K562 (cell line): ENCODE measurements around the gene SLC30A7. TPM values are rescaled to one million over a fixed set of nuclear protein-coding genes. Genes with fewer than 3 reads are reported as not detected.

Experiments used
- ATAC-seq: fragments of 200-7000 bp; cut with Tn5 transposase; 3 replicates; pipeline ENCODE4 v1.9.1; 2020; ENCODE audit warnings: moderate library complexity
- BruUV-seq: library from RNA; stranded (reverse); fragments of 400-500 nt; replicated peaks from 2 replicates; lab custom pipeline; 2021; lab: Mats Ljungman, UMichigan
- CTCF ChIA-PET: fragments of 300-600 bp; formaldehyde crosslinking; extraction: SDS; loops from one replicate; lab custom pipeline; 2021; ENCODE audit warnings: low intra/inter-chr PET ratio; lab: Yijun Ruan, JAX
- POLR2A ChIA-PET: fragments of 300-600, 350-650 bp; sonication (Branson Sonifier 250); formaldehyde crosslinking; extraction: SDS; loops from one replicate; lab custom pipeline; 2021; ENCODE audit warnings: antibody characterized with exemption, inconsistent platforms; lab: Yijun Ruan, JAX
- DNase-seq, 4 experiments: peaks; one replicate each; pipeline versions ENCODE4 v3.0.0 to v3.0.0-alpha.2; 2011 to 2018; ENCODE audit warnings: low spot score in 3 of 4, mixed read lengths in 3 of 4; ENCODE audit errors: extremely low read depth in 1 of 4
- FAIRE-seq: peaks from 2 replicates; lab custom pipeline; 2011; peaks lifted over from hg19 to GRCh38; lab: Jason Lieb, UNC
- H2AFZ ChIP-seq: 2 replicates; pipeline ENCODE4 v1.6.0; 2011; ENCODE audit warnings: low read depth, low read length, control low read depth, inconsistent platforms
- H3K27ac ChIP-seq: fragments of 200-600 bp; 3 replicates; pipeline ENCODE4 v1.8.0; 2011; ENCODE audit warnings: low read depth, mild to moderate bottlenecking, control low read depth, inconsistent platforms, low read length, moderate library complexity, mixed read lengths; ENCODE audit errors: extremely low read depth
- H3K27me3 ChIP-seq, 2 experiments: fragments of 300-600 bp in 1 of 2; 2 replicates in 1 of 2; 3 replicates in 1 of 2; pipeline versions ENCODE4 v1.6.0 to v1.8.0; 2011; ENCODE audit warnings: inconsistent platforms in 2 of 2, low read length in 2 of 2, mild to moderate bottlenecking in 1 of 2, mixed read lengths in 1 of 2, moderate library complexity in 1 of 2; ENCODE audit not compliant: control insufficient read depth in 2 of 2, insufficient read depth in 2 of 2
- H3K36me3 ChIP-seq: fragments of 300-600 bp; 3 replicates; pipeline ENCODE4 v1.8.0; 2011; ENCODE audit warnings: mild to moderate bottlenecking, low read length, inconsistent platforms; ENCODE audit not compliant: control insufficient read depth, insufficient read depth
- H3K4me1 ChIP-seq, 2 experiments: fragments of 200-600 bp in 1 of 2; replicated peaks in 1 of 2; 2 replicates in 1 of 2; 3 replicates in 1 of 2; pipeline versions ENCODE4 v1.5.1 to v1.8.0; 2011; ENCODE audit warnings: inconsistent platforms in 2 of 2, low read length in 2 of 2, mild to moderate bottlenecking in 1 of 2, mixed read lengths in 1 of 2, moderate library complexity in 1 of 2; ENCODE audit not compliant: control insufficient read depth in 2 of 2, insufficient read depth in 2 of 2
- H3K4me2 ChIP-seq: 2 replicates; pipeline ENCODE4 v1.6.1; 2011; ENCODE audit warnings: low read length, control low read depth, inconsistent platforms, mixed read lengths; ENCODE audit not compliant: insufficient read depth
- H3K4me3 ChIP-seq: fragments of 200-600 bp; sonication (generic), shearing (Covaris generic); 2 replicates; pipeline ENCODE4 v1.5.1; 2016; ENCODE audit warnings: control low read depth, inconsistent platforms
- H3K79me2 ChIP-seq: fragments of 200-600 bp; 3 replicates; pipeline ENCODE4 v1.8.0; 2011; ENCODE audit warnings: low read length, inconsistent platforms; ENCODE audit not compliant: control insufficient read depth, insufficient read depth
- H3K9ac ChIP-seq, 2 experiments: 2 replicates each; pipeline versions ENCODE4 v1.6.0 to v1.6.1; 2011; ENCODE audit warnings: low read depth in 2 of 2, low read length in 2 of 2, control low read depth in 1 of 2, inconsistent platforms in 1 of 2, mild to moderate bottlenecking in 1 of 2, mixed read lengths in 1 of 2; ENCODE audit not compliant: insufficient read depth in 1 of 2
- H3K9me1 ChIP-seq: one replicate; pipeline ENCODE4 v1.6.0; 2011; ENCODE audit warnings: inconsistent platforms, mild to moderate bottlenecking, low read length, moderate library complexity; ENCODE audit not compliant: control insufficient read depth, insufficient read depth
- H3K9me3 ChIP-seq: replicated peaks from 2 replicates; pipeline ENCODE4 v1.5.1; 2011; ENCODE audit warnings: low read depth, low read length, inconsistent platforms; ENCODE audit not compliant: control insufficient read depth, insufficient read depth
- H4K20me1 ChIP-seq: replicated peaks from 2 replicates; pipeline ENCODE4 v1.6.1; 2011; ENCODE audit warnings: low read length, inconsistent platforms, mixed read lengths; ENCODE audit not compliant: control insufficient read depth, insufficient read depth
- CBX3 ChIP-seq, 2 experiments: IDR thresholded peaks; 1 replicate in 1 of 2; 2 replicates in 1 of 2; pipeline ENCODE4 v1.6.1; 2012; ENCODE audit warnings: inconsistent platforms in 2 of 2, low read length in 2 of 2, borderline replicate concordance in 1 of 2, control low read depth in 1 of 2
- CBX8 ChIP-seq: fragments of 200-600 bp; sonication (generic); IDR thresholded peaks from 2 replicates; pipeline ENCODE4 v1.6.1; 2012; ENCODE audit warnings: borderline replicate concordance, mixed run types, low read depth, mild to moderate bottlenecking, moderate library complexity, mixed read lengths, low read length, control low read depth, inconsistent platforms; ENCODE audit not compliant: poor library complexity, severe bottlenecking; ENCODE audit errors: extremely low read depth
- FOXM1 ChIP-seq, 2 experiments: fragments of 450-650 bp in 1 of 2; sonication (generic) in 1 of 2; formaldehyde crosslinking in 1 of 2; IDR thresholded peaks; 2 replicates each; pipeline versions ENCODE4 v1.6.1 to v1.9.0; 2017 to 2022; ENCODE audit warnings: low read depth in 2 of 2, mild to moderate bottlenecking in 2 of 2, missing genetic modification reagents in 1 of 2, moderate library complexity in 1 of 2
- MTF1 ChIP-seq: fragments of 250-450 bp; sonication (Bioruptor Pico); IDR thresholded peaks from 2 replicates; pipeline ENCODE4 v1.9.0; 2021; ENCODE audit warnings: moderate library complexity, mild to moderate bottlenecking, inconsistent platforms, borderline replicate concordance
- NCOR1 ChIP-seq: fragments of 450-650 bp; IDR thresholded peaks from 2 replicates; pipeline ENCODE4 v1.6.1; 2016; ENCODE audit warnings: mild to moderate bottlenecking, moderate library complexity
- PHB2 ChIP-seq: fragments of 450-650 bp; IDR thresholded peaks from 2 replicates; pipeline ENCODE4 v1.6.1; 2017; ENCODE audit warnings: low read depth
- SMARCC2 ChIP-seq: fragments of 450-650 bp; IDR thresholded peaks from 2 replicates; pipeline ENCODE4 v1.6.1; 2017; ENCODE audit warnings: antibody characterized with exemption, moderate library complexity, mild to moderate bottlenecking, low read depth
- SMARCE1 ChIP-seq: fragments of 450-650 bp; IDR thresholded peaks from 2 replicates; pipeline ENCODE4 v1.7.1; 2016; ENCODE audit warnings: mild to moderate bottlenecking
- SRSF3 ChIP-seq: fragments of 200-400 bp; formaldehyde crosslinking; IDR thresholded peaks from 2 replicates; pipeline ENCODE4 v1.6.1; 2016; ENCODE audit warnings: mild to moderate bottlenecking, low read length, moderate library complexity; ENCODE audit not compliant: insufficient read depth
- TSC22D4 ChIP-seq: fragments of 450-650 bp; IDR thresholded peaks from 2 replicates; pipeline ENCODE4 v1.6.1; 2016; ENCODE audit warnings: missing genetic modification characterization, missing biosample characterization, control low read depth
- ZNF12 ChIP-seq: sonication (generic); formaldehyde crosslinking; IDR thresholded peaks from 2 replicates; pipeline ENCODE4 v1.4.0; 2020; ENCODE audit warnings: mild to moderate bottlenecking, missing genetic modification reagents
- ZNF77 ChIP-seq: fragments of 250-450 bp; sonication (Bioruptor Pico); IDR thresholded peaks from 2 replicates; pipeline ENCODE4 v1.5.0; 2020
- ZNF780A ChIP-seq: fragments of 250-450 bp; sonication (Bioruptor Pico); IDR thresholded peaks from 2 replicates; pipeline ENCODE4 v1.5.0; 2021; ENCODE audit warnings: mild to moderate bottlenecking
- WGBS: fragments of 100-300 bp; shearing (Covaris generic); methylation state at CpG from one replicate; pipeline ENCODE4 v1.1.6; 2016; ENCODE audit warnings: low coverage, mixed read lengths; ENCODE audit not compliant: insufficient coverage; ENCODE audit errors: missing lambda C conversion rate; 5-methylcytosine and 5-hydroxymethylcytosine counted together
- in situ Hi-C: fragments of 300-500 bp; cut with MboI; formaldehyde crosslinking; loops from 4 replicates; pipeline ENCODE4 v1.15.0; 2018; ENCODE audit warnings: inconsistent platforms, mixed read lengths
- intact Hi-C: fragments of 100-400 bp; cut with micrococcal nuclease; formaldehyde crosslinking; loops from 2 replicates; pipeline ENCODE4 v1.14.2; 2022
- polyA plus RNA-seq, 8 experiments: library from polyadenylated mRNA; depleted of rRNA in 4 of 8; stranded (reverse) in 5 of 8; unstranded in 3 of 8; fragments of >200 nt; fragmentation: Nextera tagmentation in 2 of 8; fragmentation: Illumina TruSeq in 1 of 8; extraction: Ambion mirVana in 2 of 8; extraction: Trizol in 1 of 8; gene quantifications; 2 replicates each; pipeline versions ENCODE4 v1.2.1 to v1.2.3, GENCODE V29; 2011 to 2014; ENCODE audit warnings: inconsistent platforms in 1 of 8, missing spikeins in 1 of 8
- total RNA-seq, 7 experiments: library from RNA; depleted of rRNA in 6 of 7; stranded (reverse); fragments of >200 nt in 6 of 7; fragmentation: Illumina TruSeq in 2 of 7; extraction: Trizol in 2 of 7; gene quantifications; 2 replicates each; pipeline versions ENCODE4 v1.2.1 to v1.2.3, GENCODE V29; 2011 to 2021; ENCODE audit warnings: low replicate concordance in 1 of 7
- TF ChIP-seq, protein P1 (sequence below): fragments of 200-400 bp; formaldehyde crosslinking; IDR thresholded peaks from 2 replicates; pipeline ENCODE4 v1.6.1; 2017; ENCODE audit warnings: mild to moderate bottlenecking, low read depth, low read length, moderate library complexity

Gene SLC30A7
- total and polyA plus RNA-seq, 9 of the 15 experiments (the other 6 are each of a cell fraction or from before 2014, with no cell fraction given) = 3.5 to 17.1 (median 7.2) TPM

DNA sequence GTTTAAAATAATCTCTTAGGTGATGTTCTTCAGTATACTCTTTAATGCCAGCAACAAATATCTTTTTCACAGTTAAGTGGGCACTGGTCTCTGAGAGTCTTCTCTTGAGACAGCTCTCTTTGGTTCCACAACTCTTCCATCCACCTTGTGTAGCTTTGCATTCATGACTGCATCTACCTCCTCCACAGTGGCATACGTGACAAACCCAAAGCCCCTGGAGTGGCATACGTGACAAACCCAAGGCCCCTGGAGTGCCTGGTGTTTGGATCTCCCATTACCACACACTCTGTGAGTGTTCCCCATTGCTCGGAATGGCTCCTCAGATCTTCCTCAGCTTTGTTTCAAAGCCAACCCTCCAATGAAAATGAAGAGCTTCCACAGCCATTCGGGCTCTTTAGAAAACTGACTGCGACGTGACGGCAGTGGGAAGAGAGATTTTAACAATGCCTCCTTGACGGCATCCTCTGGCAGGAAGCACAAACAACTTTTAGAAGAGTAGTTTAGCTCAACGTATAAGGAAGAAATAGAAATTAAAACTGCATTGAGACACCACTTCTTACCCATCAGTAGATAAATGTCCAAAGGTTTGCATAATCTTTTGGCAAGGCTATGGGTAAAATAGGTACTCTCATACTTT is 45.8 kb downstream of the SLC30A7 start:
- no peak overlapping the region for H3K27ac ChIP-seq
- 98% methylated on average over 9 of the region's 9 CpGs for WGBS
- FAIRE-seq = no peak

GRCh38 chr1:100942304-100943046 is 46.6 kb downstream of the SLC30A7 start:
- peaks cover 20% of the 10 kb centered on the region for H3K36me3 ChIP-seq
- H3K79me2 ChIP-seq = no peaks in the 10 kb centered on the region
- no peak for DNase-seq
- no peaks in the 10 kb centered on the region for H3K9me1 ChIP-seq
- H3K4me3 ChIP-seq = no peak overlapping the region
- in situ Hi-C loops = no loop called here
- ChIA-PET CTCF (no interaction called here), POLR2A (interaction anchor here (1.7 kb wide), 1 partner anchor 17 kb away, joined by 7 read pairs; no protein-coding TSS in a partner anchor)
- no peak overlapping the region for H3K9ac ChIP-seq
- intact Hi-C loops = no loop called here
- WGBS = 81% methylated on average over 2 of the region's 2 CpGs
- no peaks in the 10 kb centered on the region for H3K9me3 ChIP-seq
- no peaks in the 10 kb centered on the region for H4K20me1 ChIP-seq
- no peak overlapping the region for H3K4me2 ChIP-seq
- no peak overlapping the region for H2AFZ ChIP-seq
- BruUV-seq = no TSS peak
- no peak overlapping the region for H3K27ac ChIP-seq
- no peak for ATAC-seq
- H3K27me3 ChIP-seq = no peaks in the 10 kb centered on the region
- FAIRE-seq = no peak
- H3K4me1 ChIP-seq = no peaks in the 10 kb centered on the region
- no peak for TF ChIP-seq SMARCE1
- no peak for TF ChIP-seq CBX8
- TF ChIP-seq MTF1 (CRISPR knock-in tag) = no peak
- TF ChIP-seq, protein P1, sequence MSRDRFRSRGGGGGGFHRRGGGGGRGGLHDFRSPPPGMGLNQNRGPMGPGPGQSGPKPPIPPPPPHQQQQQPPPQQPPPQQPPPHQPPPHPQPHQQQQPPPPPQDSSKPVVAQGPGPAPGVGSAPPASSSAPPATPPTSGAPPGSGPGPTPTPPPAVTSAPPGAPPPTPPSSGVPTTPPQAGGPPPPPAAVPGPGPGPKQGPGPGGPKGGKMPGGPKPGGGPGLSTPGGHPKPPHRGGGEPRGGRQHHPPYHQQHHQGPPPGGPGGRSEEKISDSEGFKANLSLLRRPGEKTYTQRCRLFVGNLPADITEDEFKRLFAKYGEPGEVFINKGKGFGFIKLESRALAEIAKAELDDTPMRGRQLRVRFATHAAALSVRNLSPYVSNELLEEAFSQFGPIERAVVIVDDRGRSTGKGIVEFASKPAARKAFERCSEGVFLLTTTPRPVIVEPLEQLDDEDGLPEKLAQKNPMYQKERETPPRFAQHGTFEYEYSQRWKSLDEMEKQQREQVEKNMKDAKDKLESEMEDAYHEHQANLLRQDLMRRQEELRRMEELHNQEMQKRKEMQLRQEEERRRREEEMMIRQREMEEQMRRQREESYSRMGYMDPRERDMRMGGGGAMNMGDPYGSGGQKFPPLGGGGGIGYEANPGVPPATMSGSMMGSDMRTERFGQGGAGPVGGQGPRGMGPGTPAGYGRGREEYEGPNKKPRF = no peak
- no peak for TF ChIP-seq FOXM1 (IDR thresholded peaks at IDR 0.05; ENCODE audit: low read depth)
- TF ChIP-seq FOXM1 (CRISPR knock-in tag; IDR thresholded peaks at IDR 0.05; ENCODE audit: low read depth) = no peak
- TF ChIP-seq CBX3 (IDR thresholded peaks at IDR 0.05; ENCODE audit: borderline replicate concordance in 1 of 2, low read length in 2 of 2) = no peak
- TF ChIP-seq PHB2 = no peak
- no peak for TF ChIP-seq SRSF3
- no peak for TF ChIP-seq ZNF780A
- TF ChIP-seq NCOR1 = no peak
- TF ChIP-seq ZNF77 (CRISPR knock-in tag) = no peak

More for the DNA sequence above, 45.8 kb downstream of the SLC30A7 start:
- CTCF ChIA-PET = no interaction called here
- BruUV-seq = no TSS peak
- H3K4me3 ChIP-seq = no peak overlapping the region
- no peaks in the 10 kb centered on the region for H4K20me1 ChIP-seq
- POLR2A ChIA-PET = interaction anchor here (0.6 to 2.4 kb wide), 2 partner anchors 8 to 216 kb away, joined by 3 to 8 read pairs; no protein-coding TSS in a partner anchor
- in situ Hi-C loops = no loop called here
- no peak overlapping the region for H3K9ac ChIP-seq
- H2AFZ ChIP-seq = no peak overlapping the region
- no peaks in the 10 kb centered on the region for H3K27me3 ChIP-seq
- no peaks in the 10 kb centered on the region for H3K79me2 ChIP-seq
- DNase-seq = no peak
- intact Hi-C loops = no loop called here
- H3K9me1 ChIP-seq = no peaks in the 10 kb centered on the region
- H3K9me3 ChIP-seq = no peaks in the 10 kb centered on the region
- TF ChIP-seq SMARCC2 (no peak), TSC22D4 (no peak), ZNF12 (no peak)
- no peaks in the 10 kb centered on the region for H3K4me1 ChIP-seq
- ATAC-seq = no peak
- no peak overlapping the region for H3K4me2 ChIP-seq
- peaks cover 22% of the 10 kb centered on the region for H3K36me3 ChIP-seq
